ENCODE measurements around the gene RPL3. TPM values are rescaled to one million over a fixed set of nuclear protein-coding genes. Genes with fewer than 3 reads are reported as not detected.

The RPL3 gene
- polyA plus RNA-seq, 5 donors = 3,307 to 4,039 (median 3,557) TPM

DNA sequence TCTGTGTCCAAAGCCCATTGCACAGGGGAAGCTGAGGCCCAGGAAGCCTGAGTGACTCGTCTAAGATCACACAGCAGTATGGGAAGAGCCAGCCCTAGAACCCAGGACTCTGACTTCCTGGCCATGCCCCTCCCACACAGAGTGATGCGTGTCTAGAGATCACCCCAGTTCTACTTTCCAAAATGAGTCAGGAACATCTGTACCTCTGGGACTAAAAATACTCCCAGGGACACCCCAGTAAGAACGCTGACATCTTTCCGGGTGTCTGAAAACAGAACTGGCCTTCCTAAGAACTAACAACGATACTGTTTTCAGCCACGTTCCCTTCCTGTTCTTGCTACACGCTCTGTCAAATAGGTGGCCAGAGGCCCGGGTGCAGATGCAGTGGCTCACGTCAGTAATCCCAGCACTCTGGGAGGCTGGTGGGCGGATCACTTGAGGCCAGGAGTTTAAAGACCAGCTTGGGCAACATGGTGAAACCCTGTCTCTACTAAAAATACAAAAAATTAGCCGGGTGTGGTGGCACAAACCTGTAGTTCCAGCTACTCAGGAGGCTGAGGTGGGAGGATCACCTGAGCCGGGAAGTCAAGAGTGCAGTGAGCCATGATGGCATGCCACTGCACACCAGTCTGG lies 52.9 kb downstream of the RPL3 start:
- no peak for DNase-seq

DNA sequence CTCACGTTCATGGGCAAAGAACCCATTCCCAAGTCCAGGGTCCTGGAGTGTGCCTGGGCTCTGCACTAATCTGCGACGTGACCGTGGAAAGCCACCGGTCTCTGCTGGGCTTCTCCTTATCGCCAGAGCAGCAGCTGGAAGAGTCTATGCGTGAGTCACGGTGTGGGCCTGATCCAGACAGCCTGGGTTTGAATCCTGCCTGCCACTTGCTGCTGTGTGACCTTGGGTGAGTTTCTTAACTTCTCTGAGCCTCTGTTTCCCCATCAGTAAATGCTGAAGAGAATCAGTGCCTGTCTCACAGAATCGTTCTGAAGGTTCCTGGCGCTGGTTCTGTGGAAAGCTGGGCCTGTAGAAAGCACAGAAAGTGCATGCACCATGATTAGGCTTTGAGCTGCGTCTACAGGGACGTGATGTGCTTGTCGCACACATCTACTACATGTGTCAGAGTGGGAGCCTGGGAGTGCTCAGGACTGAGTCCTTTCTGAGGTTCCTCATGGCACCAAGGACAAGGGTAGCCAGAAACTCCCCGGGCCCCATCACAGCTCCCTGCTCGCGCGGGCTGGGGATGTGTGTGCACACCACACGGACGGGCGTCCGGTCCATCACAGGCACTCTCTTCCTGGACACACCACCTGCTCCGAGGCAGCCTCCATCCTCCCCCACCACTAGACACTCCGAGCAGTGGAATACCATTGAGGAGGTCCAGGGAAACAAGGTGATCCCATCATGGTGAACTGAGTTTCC lies 54.1 kb downstream of the RPL3 start:
- DNase-seq = no peak

DNA sequence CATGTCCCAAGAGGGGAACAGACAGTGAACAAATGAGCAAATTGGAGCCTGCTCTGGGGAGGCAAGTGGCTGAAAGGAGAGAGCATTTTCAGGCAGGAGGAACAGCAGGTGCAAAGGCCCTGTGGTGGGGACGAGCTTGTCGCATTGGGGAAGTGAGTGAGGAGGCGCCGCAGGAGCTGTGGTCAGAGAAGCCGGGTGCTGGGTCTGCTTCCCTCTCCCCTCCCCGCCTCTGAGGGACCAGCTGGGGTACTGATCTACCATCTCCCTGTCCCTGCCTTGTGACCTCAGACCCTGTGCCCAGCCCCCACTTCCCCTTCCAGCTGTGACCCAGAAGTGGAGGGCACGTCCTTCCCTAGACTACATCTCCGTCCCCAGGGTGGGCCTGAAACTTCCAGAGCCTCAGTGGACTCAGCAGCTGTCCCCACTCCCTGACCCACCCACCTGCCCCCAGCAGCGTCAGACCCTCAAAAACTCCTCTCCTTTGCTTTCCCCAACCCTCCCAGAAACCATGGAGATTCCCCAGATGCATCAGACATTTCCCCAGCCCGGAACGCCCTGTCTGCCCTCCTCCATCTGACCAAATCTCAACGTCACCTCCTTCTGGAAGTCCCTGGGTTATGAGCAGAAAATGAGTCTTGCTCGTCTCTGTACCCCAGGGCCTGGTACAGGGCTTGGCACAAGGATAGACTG lies 54.9 kb downstream of the RPL3 start:
- DNase-seq = no peak

DNA sequence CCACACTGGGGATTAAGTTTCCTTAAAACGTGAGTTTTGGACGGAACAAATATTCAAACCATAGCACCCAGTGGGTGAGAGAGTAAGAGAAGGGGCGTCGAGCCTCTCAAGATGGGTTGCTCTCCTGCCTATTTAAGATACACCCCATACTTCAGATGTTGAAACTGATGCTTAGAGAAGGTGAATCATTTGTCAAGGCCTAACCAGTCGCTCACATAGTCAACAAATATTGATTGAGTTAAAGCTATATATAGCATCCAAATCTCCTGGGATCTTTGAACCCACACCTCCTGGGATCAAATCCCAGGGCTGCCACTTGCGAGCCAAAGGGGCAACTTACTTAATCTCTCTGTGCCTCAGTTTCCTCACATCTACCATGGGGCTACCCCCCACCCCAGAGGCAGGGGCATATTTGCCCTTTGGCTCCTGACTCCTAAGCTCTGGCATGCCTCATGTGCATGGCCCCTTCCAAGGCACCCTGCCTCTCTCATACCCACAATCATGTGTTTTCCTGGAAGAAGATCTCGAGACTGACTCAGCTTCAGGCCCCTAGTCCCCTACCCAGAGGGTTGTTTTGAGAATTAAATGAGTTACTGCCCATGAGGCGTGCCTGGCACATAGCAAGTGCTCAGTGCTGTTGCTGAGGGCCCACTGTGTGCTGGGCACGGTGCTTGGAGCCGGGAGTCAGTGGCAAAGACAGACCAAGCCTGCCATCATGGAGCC lies 55.6 kb downstream of the RPL3 start:
- no peak for DNase-seq

Other genes starting within 250 kb of the RPL3 start
- 10 to 100 TPM; 14.2 to 18.6 (median 15.5) TPM for gene APOBEC3G, start 242.3 kb downstream of the RPL3 start, polyA plus RNA-seq (ENCODE audit: insufficient read depth in 1 of 5, insufficient read length in 5 of 5, low replicate concordance in 1 of 5)
- gene APOBEC3H, start 222.4 kb downstream of the RPL3 start, polyA plus RNA-seq (ENCODE audit: insufficient read depth in 1 of 5, insufficient read length in 5 of 5, low replicate concordance in 1 of 5) = under 1 TPM in 3 of 5 donors, not detected in 2; 0.23 to 0.33 (median 0.26) TPM
- gene CBX7, start 166.9 kb downstream of the RPL3 start, polyA plus RNA-seq (ENCODE audit: insufficient read depth in 1 of 5, insufficient read length in 5 of 5, low replicate concordance in 1 of 5) = 1 to 10 TPM; 6.8 to 7.9 (median 7.2) TPM
- 10 to 100 TPM; 16.6 to 29.0 (median 19.7) TPM for gene PDGFB, start 74.6 kb downstream of the RPL3 start, polyA plus RNA-seq (ENCODE audit: insufficient read depth in 1 of 5, insufficient read length in 5 of 5, low replicate concordance in 1 of 5)
- gene SYNGR1, start 30.4 kb upstream of the RPL3 start, polyA plus RNA-seq (ENCODE audit: insufficient read depth in 1 of 5, insufficient read length in 5 of 5, low replicate concordance in 1 of 5) = 10 to 100 TPM; 22.8 to 35.0 (median 27.6) TPM
- 10 to 100 TPM; 26.4 to 35.7 (median 32.2) TPM for gene TAB1, start 80.2 kb upstream of the RPL3 start, polyA plus RNA-seq (ENCODE audit: insufficient read depth in 1 of 5, insufficient read length in 5 of 5, low replicate concordance in 1 of 5)
- gene MGAT3, start 137.4 kb upstream of the RPL3 start, polyA plus RNA-seq (ENCODE audit: insufficient read depth in 1 of 5, insufficient read length in 5 of 5, low replicate concordance in 1 of 5) = 10 to 100 TPM in 3 of 5 donors, 1 to 10 TPM in 2; 8.5 to 19.0 (median 15.3) TPM
- gene MIEF1, start 182.7 kb upstream of the RPL3 start, polyA plus RNA-seq (ENCODE audit: insufficient read depth in 1 of 5, insufficient read length in 5 of 5, low replicate concordance in 1 of 5) = 10 to 100 TPM; 21.3 to 28.3 (median 23.0) TPM
- 100 to 1,000 TPM; 321 to 366 (median 329) TPM for gene ATF4, start 200.9 kb upstream of the RPL3 start, polyA plus RNA-seq (ENCODE audit: insufficient read depth in 1 of 5, insufficient read length in 5 of 5, low replicate concordance in 1 of 5)
- 10 to 100 TPM; 40.6 to 81.1 (median 49.7) TPM for gene RPS19BP1, start 213.1 kb upstream of the RPL3 start, polyA plus RNA-seq (ENCODE audit: insufficient read depth in 1 of 5, insufficient read length in 5 of 5, low replicate concordance in 1 of 5)